ENCODE data around the gene CEACAM20. TPM values are rescaled to one million over a fixed set of nuclear protein-coding genes. Genes with fewer than 3 reads are reported as not detected.

CEACAM20 gene
- total RNA-seq, 1 experiment from 2014 or later, result not detected

Other genes with a start within 250 kb of the CEACAM20 start
- gene ZNF235, start 224.7 kb downstream of the CEACAM20 start, total RNA-seq (2022), result 2.7 and 3.7 TPM in 2 replicates
- 5.4 and 5.7 TPM in 2 replicates for gene ZNF112, start 173.0 kb downstream of the CEACAM20 start, total RNA-seq (2022)
- 3.1 and 4.0 TPM in 2 replicates for gene ZNF285, start 128.1 kb downstream of the CEACAM20 start, total RNA-seq (2022)
- gene ZNF229, start 81.2 kb downstream of the CEACAM20 start, total RNA-seq (2022), result 2.6 and 2.9 TPM in 2 replicates
- 3.2 and 4.4 TPM in 2 replicates for gene ZNF180, start 29.2 kb downstream of the CEACAM20 start, total RNA-seq (2022)
- gene IGSF23, start 83.9 kb upstream of the CEACAM20 start, total RNA-seq (2022), result not detected in 2 replicates
- 140 and 141 TPM in 2 replicates for gene PVR, start 114.2 kb upstream of the CEACAM20 start, total RNA-seq (2022)
- 13.2 and 25.6 TPM in 2 replicates for gene CEACAM19, start 141.8 kb upstream of the CEACAM20 start, total RNA-seq (2022)
- not detected in 2 replicates for gene CEACAM16, start 169.5 kb upstream of the CEACAM20 start, total RNA-seq (2022)
- 24.4 and 32.1 TPM in 2 replicates for gene BCL3, start 219.0 kb upstream of the CEACAM20 start, total RNA-seq (2022)
- 9.6 and 14.6 TPM in 2 replicates for gene CBLC, start 248.2 kb upstream of the CEACAM20 start, total RNA-seq (2022)

Data from MCF 10A (cell line).